HG03135 (cell line): Measurements from ENCODE around the gene WFDC1.

Experiments
- ATAC-seq: cut with Tn5 transposase; IDR thresholded peaks from one replicate; pipeline ENCODE4 v1.9.1; 2021; ENCODE audit warnings: mild to moderate bottlenecking, moderate library complexity; ENCODE audit not compliant: unreplicated experiment

Gene WFDC1

DNA sequence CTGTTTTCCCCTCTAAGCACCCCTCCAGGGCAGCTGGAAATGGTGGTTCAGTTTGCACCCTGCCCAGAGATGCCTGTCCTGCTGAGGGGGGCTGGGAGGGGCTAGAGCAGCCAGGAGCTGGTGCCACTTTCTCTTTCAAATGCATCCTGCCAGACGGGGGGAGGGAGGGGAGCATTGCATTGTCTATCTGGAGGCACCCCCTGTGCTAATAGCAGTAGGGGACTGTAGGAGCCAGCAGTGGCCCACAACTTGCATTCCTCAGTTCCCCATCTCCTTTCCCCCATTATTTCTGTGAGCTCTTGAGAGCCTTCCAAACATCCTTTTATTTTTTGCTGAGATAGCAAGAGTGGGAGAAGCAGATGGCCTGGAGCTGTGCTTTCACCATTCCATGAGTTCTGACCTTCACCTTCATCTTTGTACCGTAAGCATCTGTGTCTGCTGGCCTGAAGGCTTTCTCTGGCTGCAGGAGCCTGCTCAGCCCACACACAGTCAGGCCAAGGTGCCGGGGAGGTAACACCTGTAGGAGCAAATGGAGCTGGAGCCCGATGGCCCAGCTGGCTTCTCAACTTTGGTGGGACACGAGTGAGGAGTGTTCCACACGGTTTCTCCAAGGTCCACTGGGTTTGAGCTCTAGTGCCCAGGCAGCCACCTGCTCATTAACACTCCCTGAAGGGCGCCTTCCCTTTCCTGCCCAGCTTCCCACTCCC lies 5.2 kb downstream of the WFDC1 start:
- ATAC-seq, result no peak

- ATAC-seq, result no peak
These were observed 7.7 kb downstream of the WFDC1 start for GRCh38 chr16:84302111-84302954.

GRCh38 chr16:84303023-84303422 lies 8.3 kb downstream of the WFDC1 start:
- no peak for ATAC-seq

GRCh38 chr16:84303516-84303915 lies 8.8 kb downstream of the WFDC1 start:
- ATAC-seq, result no peak

DNA sequence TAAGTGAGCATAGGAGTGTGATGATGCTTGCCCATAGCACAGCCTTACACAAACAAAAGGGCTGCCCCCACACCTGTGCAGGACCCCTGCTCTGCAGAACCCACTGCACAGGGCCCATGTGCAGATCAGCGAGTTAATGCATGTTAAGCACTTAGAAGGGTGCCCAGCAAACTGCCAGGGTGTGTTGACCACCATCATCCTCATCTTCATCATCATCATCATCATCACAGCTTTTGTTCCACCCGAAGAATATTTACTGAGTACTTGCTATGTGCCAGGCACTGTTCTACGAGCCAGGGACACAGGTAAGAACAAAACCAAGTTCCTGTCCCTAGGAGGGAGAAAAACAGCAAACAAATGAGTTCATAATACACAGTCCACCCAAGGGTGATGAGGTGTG lies 11.9 kb downstream of the WFDC1 start:
- ATAC-seq, result no peak

DNA sequence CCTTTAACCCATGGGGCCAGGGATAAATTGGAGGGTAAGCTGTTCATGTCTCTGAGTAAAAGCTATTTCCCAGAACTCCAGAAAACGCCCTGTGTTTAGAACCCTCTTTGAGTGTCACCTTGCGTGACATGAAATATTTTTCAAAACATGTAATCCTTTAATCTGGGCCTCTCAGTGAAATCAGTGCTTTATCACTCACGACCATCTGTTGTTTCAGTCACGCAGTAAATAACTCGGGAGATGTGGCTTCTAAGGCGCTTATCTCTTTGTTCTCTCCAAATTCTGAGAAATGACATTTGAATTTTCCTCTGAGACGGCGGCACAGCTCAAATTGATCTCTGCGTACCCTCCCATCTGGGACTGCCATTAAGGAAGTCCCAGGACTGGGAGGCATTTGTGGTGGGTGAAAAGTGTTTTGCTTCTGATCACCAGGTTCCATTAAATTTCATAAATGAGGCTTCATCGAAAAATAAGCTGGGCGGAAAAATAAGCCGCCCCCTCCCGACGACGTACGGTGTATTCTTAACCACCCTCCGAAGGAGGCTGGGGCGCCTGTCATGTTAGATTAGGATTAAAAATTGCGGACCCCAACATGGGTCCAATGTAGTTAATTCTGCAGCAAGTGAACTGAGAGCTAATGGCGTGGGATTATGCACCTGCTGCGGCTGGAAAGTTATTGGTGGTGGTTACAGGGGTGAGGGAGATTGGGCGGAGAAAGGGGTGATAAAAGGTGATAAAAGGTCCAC lies 12.7 kb downstream of the WFDC1 start:
- no peak for ATAC-seq

DNA sequence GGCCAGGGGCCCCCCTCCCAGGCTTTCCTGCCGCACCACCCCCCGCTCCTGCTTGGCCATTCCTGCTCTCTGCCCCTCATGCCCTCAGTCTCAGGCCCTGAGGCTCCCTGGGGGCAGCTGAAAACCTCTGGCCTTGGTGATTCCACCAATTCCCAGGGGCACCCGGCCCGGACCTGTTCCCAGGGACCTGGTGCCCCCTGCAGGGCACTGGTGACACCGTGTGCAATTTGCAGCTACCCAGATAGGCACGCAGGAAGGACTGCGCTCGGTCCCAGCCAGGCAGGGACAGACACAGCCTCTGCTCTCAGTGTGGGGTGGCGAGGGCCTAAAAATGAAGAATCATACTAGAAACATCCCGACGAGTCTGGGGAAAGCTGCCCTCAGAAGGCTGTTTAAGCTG lies 13.4 kb downstream of the WFDC1 start:
- ATAC-seq, result no peak

GRCh38 chr16:84310642-84311041 lies 16.0 kb downstream of the WFDC1 start:
- no peak for ATAC-seq

DNA sequence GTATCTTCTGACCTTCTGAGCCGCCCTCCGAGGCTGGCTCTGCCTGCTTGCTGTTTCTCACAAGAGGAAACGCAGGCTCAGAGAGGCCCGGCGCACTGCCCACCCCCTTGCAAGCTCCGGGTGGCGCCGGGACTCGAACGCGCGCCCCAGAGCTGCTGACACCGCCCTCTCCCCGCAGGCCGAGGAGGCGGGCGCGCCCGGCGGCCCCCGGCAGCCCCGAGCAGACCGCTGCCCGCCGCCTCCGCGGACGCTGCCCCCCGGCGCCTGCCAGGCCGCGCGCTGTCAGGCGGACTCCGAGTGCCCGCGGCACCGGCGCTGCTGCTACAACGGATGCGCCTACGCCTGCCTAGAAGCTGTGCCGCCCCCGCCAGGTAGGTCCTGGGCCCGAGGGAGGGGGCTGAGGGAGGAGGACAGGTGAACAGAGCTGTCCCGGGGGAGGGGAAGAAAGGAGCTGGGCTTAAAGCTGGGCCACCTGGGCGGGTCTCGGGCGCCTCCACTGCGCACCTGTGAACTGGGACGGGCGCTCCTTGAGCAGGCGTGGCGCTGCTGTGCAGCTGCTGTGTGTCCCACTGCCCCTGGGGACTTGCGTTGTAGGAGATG lies 18.2 kb downstream of the WFDC1 start:
- no peak for ATAC-seq

GRCh38 chr16:84313921-84314320 lies 19.2 kb downstream of the WFDC1 start:
- no peak for ATAC-seq

DNA sequence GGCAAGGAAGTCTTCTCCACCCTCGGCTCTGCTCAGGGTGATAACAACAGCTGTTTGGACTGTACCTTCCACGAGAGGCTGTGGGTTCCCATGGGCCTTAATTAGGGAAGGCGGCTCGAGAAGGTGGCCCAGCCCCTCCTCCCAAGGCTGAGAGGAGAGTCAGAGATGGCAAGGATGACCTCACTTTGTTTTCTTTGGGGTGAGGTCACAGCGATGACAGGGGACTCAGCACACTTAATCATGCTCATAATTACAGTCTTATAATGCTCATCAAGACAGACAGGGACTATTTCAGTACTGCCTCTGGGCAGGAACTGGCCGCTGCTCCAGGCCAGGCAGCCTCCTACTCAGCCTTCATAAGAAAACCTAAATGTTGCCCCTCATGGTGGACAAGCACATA lies 19.7 kb downstream of the WFDC1 start:
- ATAC-seq, result no peak

DNA sequence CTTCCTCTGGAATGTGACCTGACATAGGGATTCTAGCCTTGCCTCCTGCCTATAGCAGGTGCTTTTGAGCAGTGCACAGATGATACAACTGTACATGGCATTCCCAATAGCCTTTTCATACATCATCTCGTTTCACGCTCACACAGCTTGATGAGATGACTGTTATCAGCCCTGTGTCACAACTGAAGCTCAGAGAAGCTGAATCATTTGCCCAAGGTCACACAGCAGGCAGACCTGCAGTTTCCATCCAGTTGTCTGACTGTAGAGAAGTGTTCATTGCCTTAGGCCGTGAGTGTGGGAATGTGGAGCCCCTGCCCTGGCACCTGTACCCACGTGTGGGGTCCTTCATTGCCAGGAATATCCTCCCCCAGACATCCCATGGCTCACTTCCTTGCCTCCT lies 20.1 kb downstream of the WFDC1 start:
- ATAC-seq, result no peak

GRCh38 chr16:84315422-84315821 lies 20.7 kb downstream of the WFDC1 start:
- no peak for ATAC-seq

DNA sequence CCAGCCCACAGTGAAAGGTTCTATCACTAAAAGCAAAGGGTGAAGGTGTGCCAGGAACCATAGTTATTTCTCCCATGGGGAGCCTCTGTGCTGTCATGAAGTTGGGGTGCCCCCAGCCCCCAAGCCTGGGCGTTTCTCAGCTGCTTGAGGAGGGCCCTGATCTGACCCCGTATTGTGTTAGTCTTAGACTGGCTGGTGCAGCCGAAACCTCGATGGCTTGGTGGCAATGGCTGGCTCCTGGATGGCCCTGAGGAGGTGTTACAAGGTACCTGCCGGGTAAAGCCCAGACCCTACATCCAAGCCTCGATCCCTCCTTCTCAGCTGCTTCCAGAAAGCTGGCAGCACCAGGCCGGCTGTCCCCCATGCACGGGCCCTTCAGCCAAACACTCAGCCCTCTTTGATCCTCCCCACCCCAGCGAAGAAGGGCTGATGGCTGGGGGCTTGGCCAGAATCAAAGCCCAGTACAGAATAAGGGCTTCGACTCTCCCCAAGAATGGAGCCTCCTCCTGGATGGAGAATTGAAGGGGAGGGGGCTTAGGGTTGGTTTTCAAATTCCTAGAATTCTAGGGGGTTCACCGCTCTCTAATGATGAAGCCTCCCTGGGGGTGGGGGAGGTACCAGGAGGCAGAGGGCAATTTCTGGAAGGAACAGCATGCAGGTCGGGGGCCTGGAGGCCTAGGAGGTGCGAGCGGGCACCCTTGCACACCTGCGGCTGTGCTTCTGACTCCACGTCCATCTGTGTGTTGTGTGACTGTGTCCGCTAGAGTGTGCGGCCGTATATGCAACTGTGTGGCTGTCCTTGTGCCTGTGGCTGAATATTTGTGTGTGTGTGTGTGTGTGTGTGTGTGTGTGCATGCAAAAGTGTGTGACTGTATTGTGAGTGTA lies 23.7 kb downstream of the WFDC1 start:
- no peak for ATAC-seq

DNA sequence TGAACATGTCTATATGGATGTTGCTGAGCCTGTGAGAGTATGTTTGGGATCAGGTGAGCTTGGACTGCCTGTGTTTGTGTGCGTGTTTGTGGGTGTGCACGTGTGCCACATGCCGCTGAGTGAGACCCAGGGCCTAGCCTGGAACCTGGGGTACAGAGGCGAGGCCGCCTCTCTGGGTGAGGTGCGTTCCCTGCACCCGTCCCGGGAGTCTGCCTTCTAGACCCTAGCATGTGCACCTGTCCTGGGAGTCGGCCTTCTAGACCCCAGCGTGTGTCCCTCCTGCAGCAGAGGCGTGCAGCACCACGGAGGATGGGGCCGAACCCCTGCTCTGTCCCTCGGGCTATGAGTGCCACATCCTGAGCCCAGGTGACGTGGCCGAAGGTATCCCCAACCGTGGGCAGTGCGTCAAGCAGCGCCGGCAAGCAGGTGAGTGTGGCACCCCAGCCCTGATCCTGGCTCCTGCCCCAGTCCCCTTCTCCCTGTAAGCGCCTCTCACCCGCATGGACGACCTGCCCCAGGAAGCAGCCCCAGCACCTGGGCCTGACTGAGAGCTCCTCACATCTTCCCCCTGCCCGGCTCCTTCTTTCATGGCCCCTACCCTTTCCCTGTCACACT lies 24.6 kb downstream of the WFDC1 start:
- ATAC-seq, result no peak

GRCh38 chr16:84320511-84320910 lies 25.8 kb downstream of the WFDC1 start:
- ATAC-seq, result no peak

DNA sequence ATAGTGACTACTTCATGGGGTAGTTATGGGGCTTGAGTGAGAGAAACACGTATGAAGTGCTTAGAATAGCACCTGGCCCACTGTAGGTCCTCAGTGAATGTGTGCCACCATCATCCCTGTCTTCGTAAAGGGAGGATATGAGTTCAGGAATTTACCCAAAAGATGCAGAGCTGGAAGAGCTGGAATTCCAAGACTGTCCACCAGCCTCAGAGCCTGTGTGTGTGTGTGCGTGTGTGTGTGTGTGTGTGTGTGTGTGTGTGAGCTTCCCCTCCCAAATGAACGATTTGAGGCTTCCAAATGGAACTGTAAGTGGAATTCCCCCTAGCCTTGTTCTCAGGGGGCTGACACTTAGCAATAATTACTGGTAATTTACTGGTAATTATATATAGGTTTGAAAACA lies 27.3 kb downstream of the WFDC1 start:
- no peak for ATAC-seq

DNA sequence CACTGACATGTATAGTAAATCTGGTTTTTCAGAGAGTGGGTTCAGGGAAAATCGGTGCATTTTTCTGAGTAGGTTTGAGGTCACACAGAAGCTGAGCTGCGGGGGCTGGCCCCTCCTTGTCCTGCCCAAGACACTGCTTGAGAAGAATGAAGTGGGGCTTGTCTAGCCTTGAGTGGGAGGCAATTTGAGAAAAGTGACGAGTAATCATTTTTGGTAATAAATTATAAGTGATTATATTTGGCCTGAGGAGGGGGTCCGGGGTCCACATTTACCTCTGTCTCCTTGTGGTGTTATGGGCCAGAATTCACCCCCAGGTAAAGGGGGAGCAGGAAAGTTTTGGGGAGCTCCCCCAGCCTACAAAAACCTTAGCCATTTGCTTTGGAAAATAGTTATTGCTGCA lies 28.1 kb downstream of the WFDC1 start:
- no peak for ATAC-seq

DNA sequence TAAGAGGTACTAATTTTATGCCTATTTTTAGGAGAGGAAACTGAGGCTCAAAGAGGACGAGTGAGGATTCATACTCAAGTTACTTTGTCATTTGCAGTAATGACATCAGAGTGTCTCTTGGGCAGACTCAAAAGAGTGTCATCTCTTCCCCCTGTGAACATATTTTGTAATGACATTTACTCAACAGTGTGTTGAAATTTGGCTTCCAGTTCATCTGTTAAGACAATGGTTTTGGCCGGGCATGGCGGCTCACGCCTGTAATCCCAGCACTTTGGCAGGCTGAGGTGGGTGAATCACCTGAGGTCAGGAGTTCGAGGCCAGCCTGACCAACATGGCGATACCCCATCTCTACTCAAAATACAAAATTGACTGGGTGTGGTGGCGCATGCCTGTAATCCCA lies 28.9 kb downstream of the WFDC1 start:
- no peak for ATAC-seq
